IMR-90 (cell line): ENCODE measurements around the gene HOATZ. TPM values are rescaled to one million over a fixed set of nuclear protein-coding genes. Genes with fewer than 3 reads are reported as not detected.

Source experiments
- ATAC-seq: fragments of 200-7000 bp; cut with Tn5 transposase; 2 replicates; pipeline ENCODE4 v1.9.1; 2020; ENCODE audit warnings: low read depth, mild to moderate bottlenecking, moderate library complexity
- BruUV-seq: library from RNA; stranded (reverse); fragments of 400-500 nt; replicated peaks from 2 replicates; lab custom pipeline; 2021; lab: Mats Ljungman, UMichigan
- CTCF ChIA-PET: fragments of 300-600 bp; formaldehyde crosslinking; extraction: SDS; loops from one replicate; lab custom pipeline; 2021; ENCODE audit warnings: antibody characterized with exemption; lab: Yijun Ruan, JAX
- POLR2A ChIA-PET: fragments of 300-600 bp; sonication (Branson Sonifier 250); formaldehyde crosslinking; loops from one replicate; lab custom pipeline; 2022; ENCODE audit warnings: antibody characterized with exemption; ENCODE audit not compliant: unreplicated experiment; lab: Charles Lee
- DNase-seq: peaks from one replicate; pipeline ENCODE4 v3.0.0; 2013
- H2AFZ ChIP-seq: replicated peaks from 2 replicates; pipeline ENCODE3; 2013; ENCODE audit warnings: low read length, mild to moderate bottlenecking; ENCODE audit not compliant: poor library complexity
- H2AK5ac ChIP-seq: 2 replicates; pipeline ENCODE4 v1.6.1; 2013; ENCODE audit warnings: low read depth, low read length, inconsistent platforms
- H2AK9ac ChIP-seq: replicated peaks from 2 replicates; pipeline ENCODE3; 2013; ENCODE audit warnings: mild to moderate bottlenecking, low read depth, low read length, moderate library complexity; ENCODE audit not compliant: poor library complexity
- H2BK120ac ChIP-seq: 2 replicates; pipeline ENCODE4 v1.6.1; 2013; ENCODE audit warnings: low read depth, low read length, inconsistent platforms
- H2BK15ac ChIP-seq: 3 replicates; pipeline ENCODE4 v1.6.1; 2013; ENCODE audit warnings: low read depth, low read length, inconsistent platforms
- H2BK20ac ChIP-seq: 2 replicates; pipeline ENCODE4 v1.6.1; 2013; ENCODE audit warnings: low read depth, mild to moderate bottlenecking, inconsistent platforms, low read length, moderate library complexity
- H2BK5ac ChIP-seq: 2 replicates; pipeline ENCODE4 v1.6.1; 2013; ENCODE audit warnings: mild to moderate bottlenecking, low read depth, low read length, inconsistent platforms; ENCODE audit not compliant: poor library complexity, severe bottlenecking
- H3K14ac ChIP-seq: replicated peaks from 2 replicates; pipeline ENCODE4 v1.6.1; 2013; ENCODE audit warnings: low read depth, low read length, inconsistent platforms
- H3K18ac ChIP-seq: 2 replicates; pipeline ENCODE4 v1.6.1; 2013; ENCODE audit warnings: low read depth, low read length, control low read depth
- H3K23ac ChIP-seq: 2 replicates; pipeline ENCODE4 v1.6.1; 2013; ENCODE audit warnings: low read depth, low read length, inconsistent platforms
- H3K27ac ChIP-seq: 2 replicates; pipeline ENCODE4 v1.5.1; 2013; ENCODE audit warnings: mild to moderate bottlenecking, control low read depth, low read length; ENCODE audit not compliant: insufficient read depth
- H3K27me3 ChIP-seq: 2 replicates; pipeline ENCODE4 v1.6.1; 2013; ENCODE audit warnings: low read length; ENCODE audit not compliant: control insufficient read depth, insufficient read depth
- H3K36me3 ChIP-seq: 2 replicates; pipeline ENCODE4 v1.6.1; 2013; ENCODE audit warnings: low read length, mixed read lengths; ENCODE audit not compliant: control insufficient read depth, insufficient read depth
- H3K4ac ChIP-seq: 2 replicates; pipeline ENCODE4 v1.6.1; 2013; ENCODE audit warnings: low read depth, low read length, inconsistent platforms
- H3K4me1 ChIP-seq: 2 replicates; pipeline ENCODE4 v1.6.1; 2013; ENCODE audit warnings: low read length, mixed read lengths; ENCODE audit not compliant: control insufficient read depth, insufficient read depth
- H3K4me2 ChIP-seq: 2 replicates; pipeline ENCODE4 v1.6.1; 2013; ENCODE audit warnings: low read depth, mild to moderate bottlenecking, control low read depth, low read length, moderate library complexity
- H3K4me3 ChIP-seq: 2 replicates; pipeline ENCODE4 v1.5.1; 2013; ENCODE audit warnings: low read depth, mild to moderate bottlenecking, control low read depth, low read length, moderate library complexity; ENCODE audit not compliant: insufficient read depth
- H3K56ac ChIP-seq: 2 replicates; pipeline ENCODE4 v1.6.1; 2013; ENCODE audit warnings: low read length, inconsistent platforms; ENCODE audit not compliant: insufficient read depth; ENCODE audit errors: extremely low read depth
- H3K79me1 ChIP-seq, 2 experiments: 2 replicates each; pipeline ENCODE4 v1.6.1; 2013; ENCODE audit warnings: low read length in 2 of 2, inconsistent platforms in 1 of 2, low read depth in 1 of 2
- H3K9ac ChIP-seq: 2 replicates; pipeline ENCODE4 v1.6.1; 2013; ENCODE audit warnings: low read depth, low read length, control low read depth
- H3K9me1 ChIP-seq: 2 replicates; pipeline ENCODE4 v1.6.1; 2013; ENCODE audit warnings: low read length, inconsistent platforms; ENCODE audit not compliant: insufficient read depth
- H3K9me3 ChIP-seq: 2 replicates; pipeline ENCODE4 v1.6.1; 2013; ENCODE audit warnings: low read length; ENCODE audit not compliant: control insufficient read depth, insufficient read depth
- H4K20me1 ChIP-seq: 2 replicates; pipeline ENCODE4 v1.6.1; 2013; ENCODE audit warnings: low read length, inconsistent platforms; ENCODE audit not compliant: insufficient read depth
- H4K5ac ChIP-seq: 2 replicates; pipeline ENCODE4 v1.6.1; 2013; ENCODE audit warnings: mild to moderate bottlenecking, low read depth, low read length, control low read depth
- H4K8ac ChIP-seq, 2 experiments: 2 replicates each; pipeline ENCODE4 v1.6.1; 2013; ENCODE audit warnings: low read depth in 2 of 2, low read length in 2 of 2, control low read depth in 1 of 2, inconsistent platforms in 1 of 2
- H4K91ac ChIP-seq: 2 replicates; pipeline ENCODE4 v1.6.1; 2013; ENCODE audit warnings: low read depth, low read length, inconsistent platforms; ENCODE audit not compliant: insufficient read depth
- MAFK ChIP-seq: IDR thresholded peaks from 2 replicates; pipeline ENCODE4 v1.6.1; 2012; ENCODE audit warnings: low read depth, low read length, improper control_type of control experiment
- RFX5 ChIP-seq: IDR thresholded peaks from 2 replicates; pipeline ENCODE4 v1.8.0; 2012; ENCODE audit warnings: low read depth, mild to moderate bottlenecking, low read length, moderate library complexity
- WGBS, 2 experiments: methylation state at CpG; one replicate each; pipeline versions ENCODE4 v1.1.5 to v1.1.7; 2013; ENCODE audit warnings: missing lambda C conversion rate in 2 of 2; ENCODE audit not compliant: insufficient read length in 1 of 2; ENCODE audit errors: extremely low coverage in 2 of 2; 5-methylcytosine and 5-hydroxymethylcytosine counted together
- dilution Hi-C: fragments of 300-500 bp; cut with HindIII; formaldehyde crosslinking; loops from one replicate; pipeline ENCODE4 v1.14.3; 2018; ENCODE audit warnings: low sequenced_read_pairs; ENCODE audit not compliant: unreplicated experiment
- in situ Hi-C: fragments of 300-500 bp; cut with MboI; formaldehyde crosslinking; loops from 3 replicates; pipeline ENCODE4 v1.14.3; 2019; ENCODE audit warnings: low sequenced_read_pairs, inconsistent platforms, mixed read lengths
- intact Hi-C: fragments of 100-400 bp; cut with micrococcal nuclease; formaldehyde crosslinking; loops from 2 replicates; pipeline ENCODE4 v1.10.0; 2022
- polyA plus RNA-seq, 3 experiments: library from polyadenylated mRNA; depleted of rRNA; stranded (reverse); fragments of >200 nt; gene quantifications; 2 replicates each; pipeline ENCODE4 v1.2.3, GENCODE V29; 2012; ENCODE audit warnings: low replicate concordance in 1 of 3
- total RNA-seq: library from RNA; depleted of rRNA; stranded (reverse); fragments of >200 nt; gene quantifications from 2 replicates; pipeline ENCODE4 v1.2.3, GENCODE V29; 2012
- TF ChIP-seq, protein P1 (sequence below): fragments of 150-350 bp; IDR thresholded peaks from 2 replicates; pipeline ENCODE4 v1.6.1; 2016; ENCODE audit warnings: low read depth, mild to moderate bottlenecking, low read length, moderate library complexity, borderline replicate concordance

HOATZ gene
- total and polyA plus RNA-seq, 2 of the 4 experiments (the other 2 are of a cell fraction) = not detected

DNA sequence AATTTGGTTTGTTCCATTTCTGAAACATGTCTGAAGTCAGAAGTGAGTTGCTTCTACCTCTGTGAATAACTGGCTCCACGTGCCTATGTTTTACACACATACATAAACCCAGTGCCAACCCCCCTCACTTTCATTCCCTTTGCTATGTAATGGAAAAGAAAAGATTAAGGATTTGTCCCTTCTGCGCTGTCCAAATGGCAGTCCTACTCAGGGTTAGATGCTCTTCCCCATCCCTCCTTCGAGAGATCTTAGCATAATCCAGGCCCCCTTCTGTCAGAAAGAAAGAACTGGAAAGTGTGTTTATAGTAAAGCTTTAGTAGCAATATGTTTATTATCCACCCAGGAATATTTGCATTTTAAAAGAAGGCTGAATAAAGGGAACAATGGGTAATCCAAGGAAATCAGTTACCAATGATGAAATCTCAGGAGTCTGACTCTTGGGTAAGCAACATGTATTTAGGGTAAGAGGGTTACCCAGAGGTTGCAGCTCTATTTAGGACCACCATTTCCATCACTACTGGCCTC is 22.8 kb downstream of the HOATZ start:
- Histone ChIP-seq H2AK5ac (no peak overlapping the region; the same call in 1 of the 2 replicates), H4K8ac (no peak overlapping the region), H3K4me1 (peaks cover 10% of the 10 kb centered on the region), H4K20me1 (peaks cover 9% of the 10 kb centered on the region), H2BK120ac (no peak overlapping the region), H3K23ac (no peak overlapping the region), H3K27ac (no peak overlapping the region), H3K9me1 (peaks cover 12% of the 10 kb centered on the region), H2BK15ac (no peak overlapping the region), H3K4me3 (no peak overlapping the region), H2BK5ac (no peak overlapping the region), H3K4me2 (no peak overlapping the region), H3K18ac (no peak overlapping the region), H3K36me3 (no peaks in the 10 kb centered on the region), H3K9ac (no peak overlapping the region), H3K14ac (no peak overlapping the region), H3K56ac (no peak overlapping the region), H2AFZ (no peak overlapping the region), H4K5ac (no peak overlapping the region), H3K4ac (no peak overlapping the region), H3K79me1 (peaks cover 7 to 36% of the 10 kb centered on the region in 2 experiments; a peak in 2 of 4 replicates), H3K9me3 (no peaks in the 10 kb centered on the region; the same call in 1 of the 2 replicates), H2BK20ac (no peak overlapping the region), H3K27me3 (no peaks in the 10 kb centered on the region), H4K91ac (no peak overlapping the region), H2AK9ac (no peak overlapping the region)
- TF ChIP-seq RFX5 = no peak
- TF ChIP-seq, protein P1, sequence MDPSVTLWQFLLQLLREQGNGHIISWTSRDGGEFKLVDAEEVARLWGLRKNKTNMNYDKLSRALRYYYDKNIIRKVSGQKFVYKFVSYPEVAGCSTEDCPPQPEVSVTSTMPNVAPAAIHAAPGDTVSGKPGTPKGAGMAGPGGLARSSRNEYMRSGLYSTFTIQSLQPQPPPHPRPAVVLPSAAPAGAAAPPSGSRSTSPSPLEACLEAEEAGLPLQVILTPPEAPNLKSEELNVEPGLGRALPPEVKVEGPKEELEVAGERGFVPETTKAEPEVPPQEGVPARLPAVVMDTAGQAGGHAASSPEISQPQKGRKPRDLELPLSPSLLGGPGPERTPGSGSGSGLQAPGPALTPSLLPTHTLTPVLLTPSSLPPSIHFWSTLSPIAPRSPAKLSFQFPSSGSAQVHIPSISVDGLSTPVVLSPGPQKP = no peak
- TF ChIP-seq MAFK = no peak
- intact Hi-C loops (no loop called here), dilution Hi-C loops (no loop called here), in situ Hi-C loops (no loop called here)
- no TSS peak for BruUV-seq
- POLR2A ChIA-PET = no interaction called here
- CTCF ChIA-PET = no interaction called here
- ATAC-seq (no peak), DNase-seq (no peak)
- no CpG with 5 or more reads among the region's 3 CpGs for WGBS, 2 experiments
